Adrenal gland (tissue), 12 donors: ENCODE measurements around the gene MAP2K7. TPM values are rescaled to one million over a fixed set of nuclear protein-coding genes. Genes with fewer than 3 reads are reported as not detected.
"Not testable (repeated sequence)": the region's sequence is repeated elsewhere in the genome, so short reads cannot be mapped to it uniquely, and the experiment has no call there.

Experiments
- DNase-seq, 7 donors: peaks; one replicate each; pipeline ENCODE4 v3.0.0-alpha.2; 2019 to 2020
- H3K27ac ChIP-seq, 5 donors: fragments of 200-600 bp; sonication (generic) in 4 of 5; 1 replicate in 3 of 5; 2 replicates in 2 of 5; pipeline versions ENCODE4 v1.5.1 to v1.8.0; 2016 to 2020; ENCODE audit warnings: mild to moderate bottlenecking in 1 of 5
- H3K27me3 ChIP-seq: fragments of 200-600 bp; 2 replicates; pipeline ENCODE4 v1.8.0; 2021
- H3K36me3 ChIP-seq, 2 donors: fragments of 200-600 bp; replicated peaks in 1 of 2; 1 replicate in 1 of 2; 2 replicates in 1 of 2; pipeline versions ENCODE4 v1.5.1 to v1.8.0; 2018 to 2022
- H3K4me1 ChIP-seq, 2 donors: fragments of 200-600 bp; replicated peaks in 1 of 2; 1 replicate in 1 of 2; 2 replicates in 1 of 2; pipeline versions ENCODE4 v1.5.1 to v1.8.0; 2018 to 2021
- H3K4me3 ChIP-seq, 4 donors: fragments of 200-600 bp; sonication (generic) in 3 of 4; one replicate each; pipeline ENCODE4 v1.5.1; 2016 to 2018
- H3K9me3 ChIP-seq, 3 donors: fragments of 200-600 bp; sonication (generic) in 1 of 3; replicated peaks in 1 of 3; 1 replicate in 2 of 3; 2 replicates in 1 of 3; pipeline versions ENCODE4 v1.5.1 to v1.8.0; 2016 to 2021
- CTCF ChIP-seq, 6 experiments: fragments of 450-650 bp in 4 of 6; fragments of 200-600 bp in 2 of 6; sonication (generic) in 1 of 6; IDR thresholded peaks; 1 replicate in 5 of 6; 2 replicates in 1 of 6; pipeline versions ENCODE4 v1.5.1 to v1.8.0; 2016 to 2021; ENCODE audit warnings: antibody characterized with exemption in 6 of 6, mild to moderate bottlenecking in 2 of 6, moderate library complexity in 1 of 6
- POLR2A ChIP-seq, 2 donors: fragments of 450-650 bp; IDR thresholded peaks; one replicate each; pipeline ENCODE4 v1.6.1; 2017; ENCODE audit warnings: antibody characterized with exemption in 2 of 2, mild to moderate bottlenecking in 2 of 2, moderate library complexity in 1 of 2
- WGBS, 4 donors: extraction: QIAGEN DNeasy Blood & Tissue Kit in 2 of 4; methylation state at CpG; one replicate each; pipeline versions ENCODE4 v1.1.5 to v1.1.7; 2013 to 2017; 5-methylcytosine and 5-hydroxymethylcytosine counted together
- intact Hi-C, 2 donors: fragments of 100-400 bp; cut with DNase I; formaldehyde crosslinking; loops; one replicate each; pipeline versions ENCODE4 v1.14.1 to v1.15.0; 2022 to 2023
- polyA plus RNA-seq, 3 donors: library from polyadenylated mRNA; stranded (reverse); fragments of 200-250 nt in 2 of 3; fragments of 350-450 nt in 1 of 3; fragmentation: Illumina TruSeq in 1 of 3; extraction: RNeasy Lipid Tissue Mini Kit (QIAGEN cat#74804) in 1 of 3; gene quantifications; one replicate each; pipeline ENCODE4 v1.2.3, GENCODE V29; 2013 to 2014
- total RNA-seq, 9 donors: library from RNA; depleted of rRNA in 4 of 9; stranded (reverse); fragments of >200 nt in 4 of 9; fragments of 120-200 nt in 1 of 9; fragmentation: NEBNext Ultra II Directional in 1 of 9; extraction: Animal tissue kit (Norgen Biotek cat#: 25700) in 1 of 9; gene quantifications; one replicate each; pipeline versions ENCODE4 v1.1.0 to v1.2.4, GENCODE V29; 2013 to 2023
- donor health status: healthy with polysubstance abuse.
- donor health status: Bipolar disorder and iron deficiency.
- donor health status: DM: yes; HTN: yes; CAD: no.
- donor health status: DM: no; HTN: no; CAD: no.
- donor health status: DM: no; HTN: no; CAD: no.
- donor health status: DM: yes; HTN: yes; CAD: no.

The MAP2K7 gene
- total and polyA plus RNA-seq, 12 donors = 6.8 to 110 (median 20.5) TPM

GRCh38 chr19:7953060-7953459 lies 49.4 kb downstream of the MAP2K7 start:
- WGBS, 4 donors = 4 to 12% (median 6%) methylated on average over 3 of the region's 3 CpGs
- H3K4me1 ChIP-seq = no peaks in the 10 kb centered on the region
- intact Hi-C loops = loop anchor here in 1 of 2 donors (10.0 kb wide), 1 partner anchor 302 kb away; no protein-coding TSS in a partner anchor
- peak in 1 of 7 donors; percentile 21 for DNase-seq
- H3K9me3 ChIP-seq = no peaks in the 10 kb centered on the region
- H3K27ac ChIP-seq = no peak overlapping the region
- no peaks in the 10 kb centered on the region for H3K27me3 ChIP-seq
- TF ChIP-seq POLR2A (IDR thresholded peaks at IDR 0.05) (no peak), CTCF (IDR thresholded peaks at IDR 0.05) (no peak)
- no peak overlapping the region for H3K4me3 ChIP-seq
- no peaks in the 10 kb centered on the region for H3K36me3 ChIP-seq

- Histone ChIP-seq H3K4me3 (no peak overlapping the region), H3K27ac (no peak overlapping the region), H3K9me3 (no peaks in the 10 kb centered on the region), H3K27me3 (no peaks in the 10 kb centered on the region), H3K36me3 (no peaks in the 10 kb centered on the region), H3K4me1 (no peaks in the 10 kb centered on the region)
- 67 to 76% (median 72%) methylated on average over 7 of the region's 7 CpGs for WGBS, 4 donors
- intact Hi-C loops = loop anchor here in 1 of 2 donors (10.0 kb wide), 1 partner anchor 301 kb away; no protein-coding TSS in a partner anchor
- DNase-seq = no peak
- no peak for TF ChIP-seq POLR2A (IDR thresholded peaks at IDR 0.05)
- no peak for TF ChIP-seq CTCF (IDR thresholded peaks at IDR 0.05)
Observed at GRCh38 chr19:7953576-7953975, 49.9 kb downstream of the MAP2K7 start.

GRCh38 chr19:7955696-7956095 lies 52.0 kb downstream of the MAP2K7 start:
- WGBS, 4 donors = 75 to 88% (median 83%) methylated on average over 11 of the region's 11 CpGs

GRCh38 chr19:7959211-7959610 lies 55.5 kb downstream of the MAP2K7 start:
- Histone ChIP-seq H3K36me3 (peaks cover 0 to 36% of the 10 kb centered on the region in 2 donors), H3K9me3 (no peaks in the 10 kb centered on the region), H3K27ac (no peak overlapping the region), H3K4me3 (no peak overlapping the region), H3K27me3 (no peaks in the 10 kb centered on the region), H3K4me1 (no peaks in the 10 kb centered on the region)
- whole genome bisulfite sequencing, 4 donors = 59 to 71% (median 66%) methylated on average over 6 of the region's 6 CpGs
- TF ChIP-seq POLR2A (IDR thresholded peaks at IDR 0.05) = no peak
- no peak for TF ChIP-seq CTCF (IDR thresholded peaks at IDR 0.05)
- DNase-seq = no peak
- intact Hi-C loops = loop anchor here in 1 of 2 donors (10.0 kb wide), 1 partner anchor 296 kb away; no protein-coding TSS in a partner anchor

More at GRCh38 chr19:7955696-7956095, 52.0 kb downstream of the MAP2K7 start:
- H3K27me3 ChIP-seq = no peaks in the 10 kb centered on the region
- no peak overlapping the region for H3K27ac ChIP-seq
- no peaks in the 10 kb centered on the region for H3K4me1 ChIP-seq
- no peak overlapping the region for H3K4me3 ChIP-seq
- intact Hi-C loops = loop anchor here in 1 of 2 donors (10.0 kb wide), 1 partner anchor 299 kb away; no protein-coding TSS in a partner anchor
- TF ChIP-seq CTCF (IDR thresholded peaks at IDR 0.05) (no peak), POLR2A (IDR thresholded peaks at IDR 0.05) (no peak)
- H3K36me3 ChIP-seq = peaks cover 0 to 4% of the 10 kb centered on the region in 2 donors
- no peaks in the 10 kb centered on the region for H3K9me3 ChIP-seq
- DNase-seq = no peak

GRCh38 chr19:7961082-7961481 lies 57.4 kb downstream of the MAP2K7 start:
- intact Hi-C loops, H3K4me1 ChIP-seq, H3K27me3 ChIP-seq, H3K9me3 ChIP-seq, DNase-seq, H3K27ac ChIP-seq, H3K4me3 ChIP-seq: not testable (repeated sequence)
- 92 to 100% (median 95%) methylated on average over 2 to 4 of the region's 4 CpGs for WGBS, 4 donors
- peaks cover 0 to 53% of the 10 kb centered on the region in 2 donors for H3K36me3 ChIP-seq
